ENCODE measurements around the gene KPTN.

The KPTN gene

GRCh38 chr19:47494211-47494547 is 10.2 kb upstream of the KPTN start:
- no peaks in the 10 kb centered on the region for H3K27me3 ChIP-seq

DNA sequence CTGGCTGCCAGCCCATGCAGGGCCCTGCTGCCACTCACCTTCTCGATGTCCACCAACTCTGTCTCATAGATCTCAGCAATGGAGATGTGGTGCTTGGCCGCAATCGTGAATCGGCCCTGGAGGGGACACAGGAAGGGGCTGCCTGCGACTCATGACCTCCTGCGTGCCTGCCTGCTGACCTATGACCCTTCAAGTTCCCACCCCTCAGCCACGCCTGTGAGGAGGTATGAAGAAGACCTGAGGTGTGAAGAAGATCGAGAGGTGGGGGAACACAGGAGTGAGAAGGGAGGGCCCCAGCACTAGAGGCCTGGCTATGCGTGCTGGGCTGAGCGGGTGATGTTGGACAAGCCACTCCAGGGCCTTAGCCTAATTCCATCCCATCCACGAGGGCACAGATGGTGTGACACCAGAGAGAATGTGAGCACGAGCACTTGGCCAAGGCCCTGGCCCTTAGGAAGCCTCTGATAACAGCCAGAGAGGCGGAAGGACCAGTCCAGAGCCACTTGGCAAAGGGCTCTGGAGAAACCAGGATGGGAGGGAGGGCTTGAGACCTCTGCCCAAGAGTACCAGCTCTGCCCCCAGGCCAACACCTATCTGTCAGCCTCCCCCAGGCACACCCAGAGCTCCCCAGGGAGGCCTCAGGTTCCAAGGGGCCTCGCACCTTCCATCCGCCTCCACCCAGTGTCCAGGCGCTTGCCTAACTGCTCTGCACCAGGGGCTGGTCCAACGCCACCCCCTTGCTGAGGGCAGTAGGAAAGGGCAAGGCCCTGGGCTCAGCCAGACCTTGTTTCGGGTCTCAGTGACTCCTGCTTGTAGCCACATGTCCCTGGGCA is 9.6 kb upstream of the KPTN start:
- H3K9me3 ChIP-seq = no peaks in the 10 kb centered on the region
- H3K27me3 ChIP-seq = no peaks in the 10 kb centered on the region
- DNase-seq = no peak
- no peak for TF ChIP-seq CTCF (IDR thresholded peaks at IDR 0.05; ENCODE audit: low read depth, low read length)
- H3K4me3 ChIP-seq (ENCODE audit: low read depth, low read length) = no peak overlapping the region
- H3K36me3 ChIP-seq = peaks cover 12% of the 10 kb centered on the region
- H3K4me1 ChIP-seq = peaks cover 34% of the 10 kb centered on the region

More at GRCh38 chr19:47494211-47494547, 10.2 kb upstream of the KPTN start:
- no peak for TF ChIP-seq CTCF (IDR thresholded peaks at IDR 0.05; ENCODE audit: low read depth, low read length)
- no peak for DNase-seq
- Histone ChIP-seq H3K4me1 (peaks cover 34% of the 10 kb centered on the region), H3K36me3 (peaks cover 12% of the 10 kb centered on the region), H3K9me3 (no peaks in the 10 kb centered on the region), H3K4me3 (ENCODE audit: low read depth, low read length) (no peak overlapping the region)

- H3K9me3 ChIP-seq = no peaks in the 10 kb centered on the region
- H3K4me1 ChIP-seq = peaks cover 32% of the 10 kb centered on the region
- TF ChIP-seq CTCF (IDR thresholded peaks at IDR 0.05; ENCODE audit: low read depth, low read length) = no peak
- H3K4me3 ChIP-seq (ENCODE audit: low read depth, low read length) = no peak overlapping the region
- H3K36me3 ChIP-seq = peaks cover 9% of the 10 kb centered on the region
- DNase-seq = no peak
- H3K27me3 ChIP-seq = no peaks in the 10 kb centered on the region
Measured at GRCh38 chr19:47492571-47493377, 8.8 kb upstream of the KPTN start.

DNA sequence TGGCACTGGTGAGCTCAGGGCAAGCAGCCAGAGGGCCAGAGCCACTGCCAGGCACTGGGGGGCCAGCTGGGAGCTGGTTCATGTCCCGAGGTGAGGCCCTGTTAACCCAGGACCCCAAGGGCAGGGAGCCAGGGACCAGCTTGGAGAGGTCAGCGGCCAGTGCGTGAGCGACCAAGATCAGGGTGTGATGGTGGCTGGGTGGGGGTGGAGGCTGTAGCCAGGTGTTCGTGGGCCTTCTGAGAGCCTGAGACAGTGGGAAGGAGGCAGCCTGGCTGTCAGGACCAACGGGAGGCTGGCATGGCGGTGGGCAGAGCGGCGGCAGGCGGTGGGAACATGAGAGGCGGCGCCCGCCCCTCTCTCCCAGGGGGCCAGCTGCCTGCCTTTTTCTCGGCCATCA is 8.1 kb upstream of the KPTN start:
- peaks cover 25% of the 10 kb centered on the region for H3K4me1 ChIP-seq
- no peaks in the 10 kb centered on the region for H3K27me3 ChIP-seq
- H3K4me3 ChIP-seq (ENCODE audit: low read depth, low read length) = no peak overlapping the region
- no peak for TF ChIP-seq CTCF (IDR thresholded peaks at IDR 0.05; ENCODE audit: low read depth, low read length)
- H3K36me3 ChIP-seq = peaks cover 9% of the 10 kb centered on the region
- no peaks in the 10 kb centered on the region for H3K9me3 ChIP-seq
- DNase-seq = no peak

- H3K36me3 ChIP-seq = peaks cover 9% of the 10 kb centered on the region
- no peak for TF ChIP-seq CTCF (IDR thresholded peaks at IDR 0.05; ENCODE audit: low read depth, low read length)
- no peak overlapping the region for H3K4me3 ChIP-seq (ENCODE audit: low read depth, low read length)
- no peaks in the 10 kb centered on the region for H3K9me3 ChIP-seq
- DNase-seq = no peak
- peaks cover 25% of the 10 kb centered on the region for H3K4me1 ChIP-seq
- H3K27me3 ChIP-seq = no peaks in the 10 kb centered on the region
Measured at GRCh38 chr19:47491358-47492136, 7.5 kb upstream of the KPTN start.

Data from BE2C (cell line).